Endothelial cell (in vitro differentiated cells): ENCODE results near the gene VASP. TPM values are rescaled to one million over a fixed set of nuclear protein-coding genes. Genes with fewer than 3 reads are reported as not detected.
A peak's percentile ranks its signal among the peaks of the same experiment; 100 is the strongest.

Experiments used
- DNase-seq: peaks from one replicate; pipeline ENCODE4 v3.0.0; 2021; ENCODE audit warnings: low spot score
- H3K27ac Mint-ChIP-seq: one replicate; pipeline ENCODE4 v1.8.0; 2021; ENCODE audit warnings: mixed read lengths, inconsistent platforms; ENCODE audit not compliant: unreplicated experiment
- H3K27me3 Mint-ChIP-seq: one replicate; pipeline ENCODE4 v1.8.0; 2021; ENCODE audit warnings: mild to moderate bottlenecking, moderate library complexity, mixed read lengths, inconsistent platforms; ENCODE audit not compliant: unreplicated experiment
- H3K36me3 Mint-ChIP-seq: one replicate; pipeline ENCODE4 v1.8.0; 2021; ENCODE audit warnings: mild to moderate bottlenecking, low read depth, mixed read lengths, inconsistent platforms; ENCODE audit not compliant: unreplicated experiment
- H3K4me1 Mint-ChIP-seq: one replicate; pipeline ENCODE4 v1.8.0; 2021; ENCODE audit warnings: mild to moderate bottlenecking, mixed read lengths, inconsistent platforms; ENCODE audit not compliant: unreplicated experiment
- H3K4me3 Mint-ChIP-seq: one replicate; pipeline ENCODE4 v1.8.0; 2021; ENCODE audit warnings: mild to moderate bottlenecking, mixed read lengths, inconsistent platforms; ENCODE audit not compliant: unreplicated experiment
- H3K9me3 Mint-ChIP-seq: one replicate; pipeline ENCODE4 v1.8.0; 2021; ENCODE audit warnings: mixed read lengths, inconsistent platforms; ENCODE audit not compliant: unreplicated experiment
- total RNA-seq: library from RNA; stranded (reverse); fragmentation: NEBNext Ultra II Directional; extraction: Animal tissue kit (Norgen Biotek cat#: 25700); gene quantifications from one replicate; pipeline ENCODE4 v1.2.1, GENCODE V29; 2021; ENCODE audit not compliant: unreplicated experiment
- TF ChIP-seq, protein P1 (sequence below): fragments of 200-600 bp; sonication (generic); IDR thresholded peaks from one replicate; pipeline ENCODE4 v1.5.0; 2021; ENCODE audit warnings: antibody characterized with exemption; ENCODE audit not compliant: unreplicated experiment

The VASP gene
- total RNA-seq, 1 donor from 2014 or later: 246 TPM

DNA sequence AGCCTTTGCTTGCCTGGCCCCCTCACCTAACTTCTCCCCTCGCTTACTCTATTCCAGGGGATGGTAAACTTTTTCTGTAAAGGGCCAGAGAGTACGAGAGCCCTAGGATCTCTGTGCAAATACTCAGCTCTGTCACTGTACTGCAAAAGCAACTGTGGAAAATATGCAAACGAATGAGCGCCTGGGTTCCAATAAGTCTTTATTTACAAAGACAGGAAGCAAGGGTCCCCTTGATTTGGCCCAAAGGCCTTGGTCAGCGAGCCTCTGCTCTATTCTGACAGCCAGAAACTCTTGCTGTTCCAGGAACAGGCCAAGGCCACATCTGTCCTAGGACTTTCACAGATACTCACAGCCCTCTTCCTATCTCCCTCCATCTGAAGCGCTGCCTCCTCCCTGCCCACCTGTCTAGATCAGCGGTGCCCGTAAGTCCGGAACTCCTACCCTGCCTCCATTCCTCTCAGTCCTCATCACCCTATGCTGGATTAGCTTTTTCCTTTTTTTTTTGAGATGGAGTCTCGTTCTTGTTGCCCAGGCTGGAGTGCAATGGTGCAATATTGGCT is 40.0 kb downstream of the VASP start:
- Mint-ChIP-seq H3K27ac (no peak overlapping the region), H3K4me3 (no peak overlapping the region), H3K27me3 (peaks cover 1% of the 10 kb centered on the region), H3K9me3 (no peaks in the 10 kb centered on the region), H3K4me1 (peaks cover 5% of the 10 kb centered on the region), H3K36me3 (peaks cover 11% of the 10 kb centered on the region)
- no peak for DNase-seq
- TF ChIP-seq, protein P1, sequence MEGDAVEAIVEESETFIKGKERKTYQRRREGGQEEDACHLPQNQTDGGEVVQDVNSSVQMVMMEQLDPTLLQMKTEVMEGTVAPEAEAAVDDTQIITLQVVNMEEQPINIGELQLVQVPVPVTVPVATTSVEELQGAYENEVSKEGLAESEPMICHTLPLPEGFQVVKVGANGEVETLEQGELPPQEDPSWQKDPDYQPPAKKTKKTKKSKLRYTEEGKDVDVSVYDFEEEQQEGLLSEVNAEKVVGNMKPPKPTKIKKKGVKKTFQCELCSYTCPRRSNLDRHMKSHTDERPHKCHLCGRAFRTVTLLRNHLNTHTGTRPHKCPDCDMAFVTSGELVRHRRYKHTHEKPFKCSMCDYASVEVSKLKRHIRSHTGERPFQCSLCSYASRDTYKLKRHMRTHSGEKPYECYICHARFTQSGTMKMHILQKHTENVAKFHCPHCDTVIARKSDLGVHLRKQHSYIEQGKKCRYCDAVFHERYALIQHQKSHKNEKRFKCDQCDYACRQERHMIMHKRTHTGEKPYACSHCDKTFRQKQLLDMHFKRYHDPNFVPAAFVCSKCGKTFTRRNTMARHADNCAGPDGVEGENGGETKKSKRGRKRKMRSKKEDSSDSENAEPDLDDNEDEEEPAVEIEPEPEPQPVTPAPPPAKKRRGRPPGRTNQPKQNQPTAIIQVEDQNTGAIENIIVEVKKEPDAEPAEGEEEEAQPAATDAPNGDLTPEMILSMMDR: no peak

DNA sequence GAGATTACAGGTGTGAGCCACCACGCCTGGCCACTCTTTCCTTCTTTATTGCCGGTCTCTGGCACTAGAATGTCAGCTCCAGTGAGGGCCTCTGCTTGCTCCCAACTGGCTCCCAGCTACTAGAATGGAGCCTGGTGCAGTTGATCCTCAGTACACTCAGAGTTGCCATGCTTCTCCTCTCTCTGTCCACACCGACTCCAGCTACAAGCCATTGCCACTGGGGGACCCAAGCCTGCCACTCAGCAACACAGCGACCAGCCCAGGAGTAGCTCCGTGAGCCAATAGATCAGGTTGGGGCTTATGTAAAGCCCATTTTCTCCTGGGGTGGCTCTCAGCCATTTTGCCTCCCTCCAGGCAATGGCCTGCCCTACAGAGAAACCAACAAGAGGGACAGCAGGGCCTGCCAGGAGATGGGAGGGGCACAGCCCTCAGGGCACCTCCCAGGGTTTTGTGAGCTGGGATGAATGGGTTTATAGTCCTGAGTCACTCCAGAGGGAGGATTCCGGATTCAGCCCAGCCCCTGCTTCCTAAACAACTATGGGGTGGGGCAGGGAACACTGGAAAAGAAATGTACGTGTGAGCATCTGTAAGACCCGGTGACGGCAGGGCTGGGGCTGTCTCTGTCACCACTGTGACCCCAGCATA is 40.8 kb downstream of the VASP start:
- Mint-ChIP-seq H3K9me3 (no peaks in the 10 kb centered on the region), H3K27me3 (peaks cover 8% of the 10 kb centered on the region), H3K4me3 (no peak overlapping the region), H3K27ac (no peak overlapping the region), H3K36me3 (peaks cover 11% of the 10 kb centered on the region), H3K4me1 (peaks cover 5% of the 10 kb centered on the region)
- no peak for DNase-seq
- TF ChIP-seq, protein P1: no peak

DNA sequence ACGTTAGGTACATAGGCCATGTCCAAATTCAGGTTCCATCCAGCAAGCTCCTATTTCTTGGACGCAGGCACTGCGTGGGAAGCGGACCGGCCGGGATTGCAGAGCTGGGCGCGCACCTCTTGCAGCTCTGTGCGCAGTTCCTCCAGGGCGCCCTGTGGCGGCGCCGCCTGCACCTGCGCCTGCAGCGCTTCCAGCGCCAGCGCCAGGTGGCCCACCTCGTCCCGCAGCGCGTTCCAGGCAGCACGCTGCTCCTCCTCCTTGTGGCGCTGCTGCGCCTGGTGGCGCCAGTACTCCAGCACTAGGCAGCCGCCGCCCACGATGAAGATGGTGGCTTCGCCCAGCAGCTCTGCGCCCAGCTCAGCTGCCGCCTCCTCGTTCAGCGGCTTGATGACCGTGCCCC is 46.2 kb downstream of the VASP start:
- H3K4me3 Mint-ChIP-seq: no peak overlapping the region
- H3K4me1 Mint-ChIP-seq: peaks cover 3% of the 10 kb centered on the region
- peaks cover 15% of the 10 kb centered on the region for H3K27me3 Mint-ChIP-seq
- H3K9me3 Mint-ChIP-seq: no peaks in the 10 kb centered on the region
- TF ChIP-seq, protein P1: no peak
- peak; percentile 22 for DNase-seq
- peaks cover 11% of the 10 kb centered on the region for H3K36me3 Mint-ChIP-seq
- H3K27ac Mint-ChIP-seq: no peak overlapping the region

DNA sequence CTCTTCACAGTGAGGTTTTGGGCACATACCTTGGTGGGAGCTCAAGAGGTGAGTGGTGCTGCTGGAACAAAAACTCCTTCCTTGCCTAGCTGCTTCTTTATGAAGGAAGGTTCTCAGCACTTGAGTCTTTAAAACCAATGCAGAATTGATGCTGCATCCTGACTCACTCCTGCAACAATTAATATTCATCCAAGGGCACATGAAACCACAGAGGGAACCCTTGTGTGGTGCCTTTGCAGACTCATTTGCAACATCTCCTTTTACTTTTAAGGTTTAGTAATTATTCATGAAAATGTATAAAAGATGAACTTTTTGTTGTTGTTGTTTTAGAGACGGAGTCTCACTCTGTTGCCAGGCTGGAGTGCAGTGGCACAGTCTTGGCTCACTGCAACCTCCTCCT is 47.2 kb downstream of the VASP start:
- Mint-ChIP-seq H3K4me3 (no peak overlapping the region), H3K27ac (no peak overlapping the region), H3K27me3 (peaks cover 14% of the 10 kb centered on the region), H3K36me3 (peaks cover 11% of the 10 kb centered on the region), H3K9me3 (no peaks in the 10 kb centered on the region), H3K4me1 (peaks cover 3% of the 10 kb centered on the region)
- DNase-seq: no peak
- TF ChIP-seq, protein P1: no peak

DNA sequence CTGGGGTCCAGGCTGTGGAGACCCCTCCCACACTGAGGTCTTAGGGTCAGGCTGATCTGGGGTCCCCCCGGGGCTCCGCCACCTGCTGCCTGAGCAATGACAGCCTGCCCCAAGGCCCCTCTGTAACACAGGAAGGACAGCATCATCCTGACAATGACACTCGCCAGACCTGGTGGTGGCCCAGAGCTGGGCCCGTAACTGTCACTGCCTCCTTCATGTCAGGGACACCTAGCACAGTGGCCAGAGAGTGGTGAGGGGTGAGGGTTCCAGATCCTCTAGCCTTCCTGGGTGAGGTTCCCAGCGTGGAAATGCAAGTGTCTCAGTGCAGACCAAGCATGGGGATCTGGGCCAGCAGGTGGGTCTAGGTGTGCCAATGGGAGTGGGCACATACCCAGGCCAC is 49.6 kb downstream of the VASP start:
- Mint-ChIP-seq H3K27ac (no peak overlapping the region), H3K4me3 (no peak overlapping the region), H3K27me3 (peaks cover 14% of the 10 kb centered on the region), H3K4me1 (peaks cover 19% of the 10 kb centered on the region), H3K9me3 (no peaks in the 10 kb centered on the region), H3K36me3 (no peaks in the 10 kb centered on the region)
- TF ChIP-seq, protein P1: no peak
- DNase-seq: no peak
